GM12875 (cell line): ENCODE data around the gene KNTC1.
"Not testable (repeated sequence)": the region's sequence is repeated elsewhere in the genome, so short reads cannot be mapped to it uniquely, and the experiment has no call there.

Experiments
- H3K4me3 ChIP-seq: one replicate; pipeline ENCODE4 v1.5.1; 2011; ENCODE audit warnings: low read depth, low read length, control low read depth
- CTCF ChIP-seq: IDR thresholded peaks from 2 replicates; pipeline ENCODE4 v1.5.1; 2011; ENCODE audit warnings: low read depth, mild to moderate bottlenecking, control low read depth, inconsistent platforms, low read length, moderate library complexity, borderline replicate concordance; ENCODE audit not compliant: insufficient read depth

The KNTC1 gene

GRCh38 chr12:122526683-122527477 lies at the start of gene KNTC1, which contains the start of gene RSRC2:
Gene KNTC1, plus strand, starts transcription at chr12:122527249. Its CDS starts 2,815 bp downstream, at chr12:122530064.
Gene RSRC2, minus strand, starts transcription at chr12:122526936. Its CDS starts 83 bp downstream, at chr12:122526853.
- TF ChIP-seq CTCF, result no peak
- H3K4me3 ChIP-seq, result peak within 1 kb of the TSS; percentile 75

- no peak for TF ChIP-seq CTCF
- no peak overlapping the region for H3K4me3 ChIP-seq
These were observed 46.3 kb upstream of the KNTC1 start for GRCh38 chr12:122480753-122481152.

- TF ChIP-seq CTCF, result no peak
- no peak overlapping the region for H3K4me3 ChIP-seq
These were observed 45.2 kb upstream of the KNTC1 start for GRCh38 chr12:122481861-122482260.

- no peak overlapping the region for H3K4me3 ChIP-seq
- no peak for TF ChIP-seq CTCF
These were observed 43.1 kb upstream of the KNTC1 start for GRCh38 chr12:122483969-122484368.

- not testable (repeated sequence) for H3K4me3 ChIP-seq
These were observed 42.7 kb upstream of the KNTC1 start for GRCh38 chr12:122484385-122484784.

GRCh38 chr12:122486360-122486759 lies 40.7 kb upstream of the KNTC1 start:
- not testable (repeated sequence) for H3K4me3 ChIP-seq

GRCh38 chr12:122486805-122487426 lies 40.1 kb upstream of the KNTC1 start:
- H3K4me3 ChIP-seq, result no peak overlapping the region
- TF ChIP-seq CTCF, result no peak

GRCh38 chr12:122487807-122488206 lies 39.2 kb upstream of the KNTC1 start:
- not testable (repeated sequence) for H3K4me3 ChIP-seq
